ENCODE results near the gene MYO1D.
A peak's percentile ranks its signal among the peaks of the same experiment; 100 is the strongest.
"Not testable (repeated sequence)": the region's sequence is repeated elsewhere in the genome, so short reads cannot be mapped to it uniquely, and the experiment has no call there.

The MYO1D gene

DNA sequence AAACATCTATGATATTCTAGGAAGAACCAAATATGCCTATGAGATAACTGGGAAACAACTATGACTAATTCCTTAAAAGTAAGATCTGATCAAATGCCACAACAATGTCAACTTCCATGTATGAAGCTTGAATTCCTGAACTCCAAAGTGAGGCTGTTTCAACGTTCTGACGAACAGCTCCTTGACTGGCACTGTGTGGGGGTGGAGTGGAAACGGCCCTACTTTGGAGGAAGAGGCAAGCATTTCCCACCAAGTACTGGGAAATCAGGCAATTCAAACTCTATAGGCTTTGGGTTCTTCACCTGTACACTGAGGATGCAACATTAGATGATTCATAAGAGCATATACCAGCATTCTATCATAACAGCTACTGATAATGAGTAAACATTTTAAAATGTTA lies 203.0 kb downstream of the MYO1D start:
- DNase-seq (ENCODE audit: low spot score): no peak

GRCh38 chr17:32672711-32673110 lies 204.2 kb downstream of the MYO1D start:
- DNase-seq (ENCODE audit: low spot score): no peak

- no peak for DNase-seq (ENCODE audit: low spot score)
Measured at GRCh38 chr17:32671896-32672295, 205.0 kb downstream of the MYO1D start.

- no peak for DNase-seq (ENCODE audit: low spot score)
Measured at GRCh38 chr17:32664936-32665583, 211.9 kb downstream of the MYO1D start.

DNA sequence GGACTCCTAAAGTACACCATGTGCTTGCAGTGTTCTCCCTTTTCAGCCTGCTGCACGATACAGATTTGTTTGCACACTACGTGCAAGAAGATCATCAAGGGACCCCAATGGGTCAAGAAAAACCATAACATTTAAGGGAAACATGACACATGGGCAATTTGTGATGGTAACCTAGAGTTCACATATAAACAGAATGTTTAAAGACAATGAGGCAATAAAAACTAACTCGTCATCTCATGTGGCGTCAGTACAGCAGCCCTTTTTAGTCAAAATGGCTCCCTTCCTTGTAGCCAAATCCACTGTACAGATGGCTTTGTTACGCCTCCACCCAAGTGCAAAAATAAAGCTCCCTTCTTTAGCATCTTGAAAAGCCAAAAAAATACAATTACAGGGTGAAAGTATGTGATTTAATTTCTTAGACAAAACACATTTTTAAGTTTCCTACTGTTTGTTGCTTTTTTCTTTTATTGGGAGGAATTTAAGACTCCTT lies 216.4 kb downstream of the MYO1D start:
- DNase-seq (ENCODE audit: low spot score): no peak

GRCh38 chr17:32659419-32659842 lies 217.5 kb downstream of the MYO1D start:
- DNase-seq (ENCODE audit: low spot score): peak; percentile 74

- DNase-seq (ENCODE audit: low spot score): no peak
Measured at GRCh38 chr17:32658470-32659418, 218.2 kb downstream of the MYO1D start.

GRCh38 chr17:32656886-32657285 lies 220.0 kb downstream of the MYO1D start:
- no peak for DNase-seq (ENCODE audit: low spot score)

DNA sequence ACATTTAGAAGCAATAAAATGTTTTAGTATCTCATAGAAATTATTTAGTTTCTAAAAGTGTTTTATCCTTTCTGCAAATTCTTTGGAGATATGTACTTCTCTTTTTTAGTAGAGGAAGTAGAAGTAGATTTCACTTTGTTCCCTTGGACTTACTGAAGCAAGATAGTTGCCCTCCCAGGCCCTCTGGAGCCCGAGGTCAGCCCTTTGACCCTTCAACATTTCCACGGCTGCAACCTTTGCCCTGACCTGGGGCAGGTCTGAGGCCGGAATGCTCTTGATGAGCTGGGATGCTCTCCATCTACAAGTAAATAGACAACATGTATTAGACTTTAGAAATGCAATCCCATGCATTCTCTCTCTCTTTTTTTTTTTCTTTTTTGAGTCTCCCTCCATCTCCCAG lies 222.6 kb downstream of the MYO1D start:
- DNase-seq (ENCODE audit: low spot score): no peak

DNA sequence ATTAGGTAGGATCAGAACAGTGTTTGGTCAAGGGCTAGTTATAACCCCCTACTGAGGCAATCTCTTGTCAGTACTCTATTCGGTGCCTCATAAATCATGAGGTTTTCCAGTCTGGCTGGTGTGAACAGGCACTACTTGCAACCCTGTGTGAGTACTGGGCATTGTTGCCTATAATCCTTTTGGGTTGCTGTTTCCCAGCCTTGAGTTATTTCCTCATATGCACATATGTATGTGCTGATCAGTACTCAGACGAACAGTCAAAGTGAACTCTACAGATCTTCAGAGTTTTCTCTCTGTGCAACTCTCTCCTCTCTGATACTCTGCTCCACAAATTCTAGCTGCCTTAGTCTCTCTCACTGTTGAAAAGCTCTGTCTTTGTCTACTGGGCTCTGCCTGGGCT lies 225.8 kb downstream of the MYO1D start:
- no peak for DNase-seq (ENCODE audit: low spot score)

DNA sequence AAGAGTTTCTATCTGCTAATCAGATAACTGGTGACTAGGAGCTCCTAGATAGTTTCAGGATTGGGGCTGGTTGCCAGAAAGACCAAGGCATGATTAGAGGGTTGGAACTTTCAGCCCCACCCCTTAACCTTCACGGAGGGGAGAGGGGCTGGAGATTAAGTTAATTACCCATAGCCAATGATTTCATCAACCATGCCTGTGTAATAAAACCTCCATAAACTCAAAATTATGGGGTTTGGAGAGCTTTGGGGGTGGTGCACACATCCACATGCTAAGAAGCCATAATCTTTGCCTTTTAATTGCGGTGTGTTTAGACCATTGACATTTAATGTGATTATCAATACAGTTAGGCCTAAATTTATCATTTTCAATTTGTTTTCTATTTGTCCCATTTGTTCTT lies 228.5 kb downstream of the MYO1D start:
- no peak for DNase-seq (ENCODE audit: low spot score)

GRCh38 chr17:32646941-32647340 lies 230.0 kb downstream of the MYO1D start:
- DNase-seq (ENCODE audit: low spot score): no peak

DNA sequence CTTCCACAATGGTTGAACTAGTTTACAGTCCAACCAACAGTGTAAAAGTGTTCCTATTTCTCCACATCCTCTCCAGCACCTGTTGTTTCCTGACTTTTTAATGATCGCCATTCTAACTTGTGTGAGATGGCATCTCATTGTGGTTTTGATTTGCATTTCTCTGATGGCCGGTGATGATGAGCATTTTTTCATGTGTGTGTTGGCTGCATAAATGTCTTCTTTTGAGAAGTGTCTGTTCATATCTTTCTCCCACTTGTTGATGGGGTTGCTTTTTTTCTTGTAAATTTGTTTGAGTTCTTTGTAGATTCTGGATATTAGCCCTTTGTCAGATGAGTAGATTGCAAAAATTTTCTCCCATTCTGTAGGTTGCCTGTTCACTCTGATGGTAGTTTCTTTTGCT lies 235.4 kb downstream of the MYO1D start:
- not testable (repeated sequence) for DNase-seq (ENCODE audit: low spot score)

DNA sequence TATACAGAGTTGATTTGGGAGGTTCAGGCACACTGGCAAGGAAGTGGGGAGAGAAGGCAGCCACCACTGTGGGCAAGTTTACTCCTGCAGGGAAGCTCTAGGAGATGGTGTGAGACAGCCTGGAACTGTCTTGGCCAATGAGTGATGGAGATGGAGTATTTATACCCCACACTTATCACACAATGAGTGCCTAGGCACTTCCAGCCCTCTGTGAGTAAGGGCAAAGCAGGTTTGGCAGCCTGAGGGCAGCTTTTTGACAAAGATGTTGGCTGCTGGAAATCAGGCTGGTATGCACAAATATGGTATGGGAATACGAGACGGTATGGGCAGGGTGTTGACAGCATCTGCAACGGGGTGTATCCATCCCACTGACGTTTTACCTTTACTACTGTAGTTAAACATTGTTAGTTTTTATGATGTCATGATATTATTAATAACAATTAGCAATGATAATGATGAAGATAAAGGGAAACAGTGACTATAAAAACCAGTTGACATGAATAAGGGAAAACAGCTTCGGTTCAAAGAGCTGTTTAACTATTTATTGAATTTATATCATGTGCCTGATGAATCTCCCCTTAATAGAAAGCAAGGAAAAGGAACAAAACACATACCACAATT lies 240.2 kb downstream of the MYO1D start:
- DNase-seq (ENCODE audit: low spot score): no peak

DNA sequence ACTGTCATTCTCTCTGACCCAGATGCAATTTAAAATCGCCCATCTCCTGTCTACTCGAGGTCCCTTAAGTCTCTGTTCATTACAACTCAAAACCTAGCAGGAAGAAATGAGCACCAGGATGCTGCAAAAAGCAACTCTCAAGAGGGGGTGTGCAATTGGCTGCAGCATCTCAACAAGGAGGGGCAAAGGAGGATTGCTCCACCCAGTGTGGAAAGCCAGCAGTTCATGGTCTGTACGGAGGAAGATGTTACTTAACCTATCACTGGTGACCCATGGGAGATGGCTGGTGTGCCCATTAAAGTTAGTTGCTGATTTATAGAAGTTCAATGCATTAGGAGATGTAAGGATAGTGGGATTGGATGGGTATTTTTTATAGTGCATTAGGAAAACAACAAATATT lies 242.8 kb downstream of the MYO1D start:
- DNase-seq (ENCODE audit: low spot score): no peak

GRCh38 chr17:32631341-32632096 lies 245.4 kb downstream of the MYO1D start:
- no peak for DNase-seq (ENCODE audit: low spot score)

GRCh38 chr17:32629563-32630190 lies 247.2 kb downstream of the MYO1D start:
- no peak for DNase-seq (ENCODE audit: low spot score)

DNA sequence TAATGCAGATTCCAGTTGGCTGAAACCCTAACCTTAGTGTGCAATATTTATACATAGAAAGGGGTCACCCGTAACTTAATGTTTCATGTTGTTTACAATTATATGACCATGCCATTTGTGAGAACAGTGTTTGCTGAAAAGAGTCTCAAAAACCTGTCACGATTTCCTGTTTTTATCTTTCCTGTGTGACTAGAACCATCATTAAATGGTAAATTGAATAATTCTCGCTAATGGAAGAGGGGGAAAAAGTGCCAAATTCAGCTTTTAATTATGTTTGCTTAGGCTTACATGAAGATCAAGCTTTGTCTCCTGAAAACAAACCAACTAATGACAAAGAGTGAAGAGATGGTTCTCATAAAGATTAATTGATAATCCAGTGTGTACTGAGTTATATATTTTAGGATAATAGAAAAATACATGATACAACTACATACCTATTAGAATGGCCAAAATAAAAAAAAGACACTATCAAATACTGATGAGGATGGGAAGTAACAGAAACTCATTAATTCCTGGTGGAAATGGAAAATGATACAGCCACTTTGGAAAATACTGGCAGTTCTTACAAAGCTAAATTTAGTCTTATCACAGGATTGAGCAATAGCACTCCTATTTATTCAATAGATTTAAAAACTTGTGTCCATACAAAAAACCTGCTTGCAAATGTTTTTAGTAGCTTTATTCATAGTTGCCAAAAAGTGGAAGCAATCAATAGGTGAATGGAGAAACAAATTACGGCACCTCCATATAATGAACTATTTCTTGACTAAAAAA lies 248.5 kb downstream of the MYO1D start:
- DNase-seq (ENCODE audit: low spot score): no peak

GRCh38 chr17:32627239-32627996 lies 249.5 kb downstream of the MYO1D start:
- DNase-seq (ENCODE audit: low spot score): no peak

DNA sequence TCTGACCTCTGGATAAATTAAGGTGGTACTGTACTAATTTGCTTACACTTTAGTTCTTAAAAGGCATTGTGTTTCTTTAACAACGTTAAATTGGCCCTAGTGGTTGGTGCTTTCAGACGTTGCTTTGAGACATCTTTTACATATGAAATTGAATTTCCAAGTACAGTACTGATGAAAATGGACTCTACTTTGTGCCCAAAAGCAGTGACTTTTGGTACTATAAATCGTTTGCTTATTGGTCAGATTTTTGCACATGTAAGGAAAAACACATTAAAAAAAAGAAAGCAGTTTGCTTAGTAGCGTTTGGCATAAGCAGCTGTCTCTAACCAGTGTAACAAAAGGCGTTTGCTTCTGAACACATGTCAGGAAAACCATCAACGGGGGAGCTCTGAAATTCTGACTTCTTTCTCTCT lies 250.5 kb downstream of the MYO1D start:
- DNase-seq (ENCODE audit: low spot score): no peak
